ENCODE measurements around the gene VEGFB. TPM values are rescaled to one million over a fixed set of nuclear protein-coding genes. Genes with fewer than 3 reads are reported as not detected.

Gene VEGFB
- total RNA-seq, 2 donors from 2014 or later, result 58.9 to 78.4 TPM

DNA sequence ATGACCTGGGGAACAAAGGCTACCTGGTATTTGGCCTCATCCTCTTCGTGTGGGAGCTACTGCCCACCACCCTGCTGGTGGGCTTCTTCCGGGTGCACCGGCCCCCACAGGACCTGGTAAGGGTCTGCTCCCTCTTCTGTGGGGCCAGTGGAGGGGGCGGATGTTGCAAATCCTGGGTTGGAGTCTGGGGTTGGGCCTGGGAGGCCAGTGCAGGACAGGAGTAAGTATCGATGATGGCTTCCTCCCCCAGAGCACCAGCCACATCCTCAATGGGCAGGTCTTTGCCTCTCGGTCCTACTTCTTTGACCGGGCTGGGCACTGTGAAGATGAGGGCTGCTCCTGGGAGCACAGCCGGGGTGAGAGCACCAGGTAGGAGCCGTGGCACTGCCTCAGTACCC is 54.0 kb downstream of the VEGFB start:
- whole genome bisulfite sequencing, 2 experiments (ENCODE audit: insufficient coverage in 1 of 2, insufficient read length in 1 of 2), result 89 to 90% methylated on average over 3 to 9 of the region's 9 CpGs
- Histone ChIP-seq H3K27me3 (ENCODE audit: control insufficient read depth, insufficient read depth, low read length, poor library complexity, severe bottlenecking) (peaks cover 41% of the 10 kb centered on the region), H3K27ac (ENCODE audit: low read depth, low read length) (no peak overlapping the region), H3K9ac (ENCODE audit: extremely low read depth, low read length, poor library complexity, severe bottlenecking) (no peak overlapping the region), H3K4me3 (ENCODE audit: low read length) (no peak overlapping the region), H3K36me3 (ENCODE audit: control insufficient read depth, insufficient read depth, low read length) (no peaks in the 10 kb centered on the region), H3K9me3 (ENCODE audit: control insufficient read depth, low read length) (no peaks in the 10 kb centered on the region), H3K4me1 (ENCODE audit: control insufficient read depth, insufficient read depth, low read length) (no peaks in the 10 kb centered on the region)
- H3K27ac Mint-ChIP-seq, result no peak overlapping the region
- H3K36me3 Mint-ChIP-seq (ENCODE audit: low read depth), result peaks cover 5% of the 10 kb centered on the region
- H3K9me3 Mint-ChIP-seq, result no peaks in the 10 kb centered on the region
- no peak for DNase-seq
- no peak overlapping the region for H3K4me3 Mint-ChIP-seq
- TF ChIP-seq, protein P1, sequence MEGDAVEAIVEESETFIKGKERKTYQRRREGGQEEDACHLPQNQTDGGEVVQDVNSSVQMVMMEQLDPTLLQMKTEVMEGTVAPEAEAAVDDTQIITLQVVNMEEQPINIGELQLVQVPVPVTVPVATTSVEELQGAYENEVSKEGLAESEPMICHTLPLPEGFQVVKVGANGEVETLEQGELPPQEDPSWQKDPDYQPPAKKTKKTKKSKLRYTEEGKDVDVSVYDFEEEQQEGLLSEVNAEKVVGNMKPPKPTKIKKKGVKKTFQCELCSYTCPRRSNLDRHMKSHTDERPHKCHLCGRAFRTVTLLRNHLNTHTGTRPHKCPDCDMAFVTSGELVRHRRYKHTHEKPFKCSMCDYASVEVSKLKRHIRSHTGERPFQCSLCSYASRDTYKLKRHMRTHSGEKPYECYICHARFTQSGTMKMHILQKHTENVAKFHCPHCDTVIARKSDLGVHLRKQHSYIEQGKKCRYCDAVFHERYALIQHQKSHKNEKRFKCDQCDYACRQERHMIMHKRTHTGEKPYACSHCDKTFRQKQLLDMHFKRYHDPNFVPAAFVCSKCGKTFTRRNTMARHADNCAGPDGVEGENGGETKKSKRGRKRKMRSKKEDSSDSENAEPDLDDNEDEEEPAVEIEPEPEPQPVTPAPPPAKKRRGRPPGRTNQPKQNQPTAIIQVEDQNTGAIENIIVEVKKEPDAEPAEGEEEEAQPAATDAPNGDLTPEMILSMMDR (conservative IDR thresholded peaks at IDR 0.05), result no peak
- peaks cover 41% of the 10 kb centered on the region for H3K27me3 Mint-ChIP-seq (ENCODE audit: insufficient read depth)
- H3K4me1 Mint-ChIP-seq, result peaks cover 6% of the 10 kb centered on the region

Other genes with a start within 250 kb of the VEGFB start
- 10 to 100 TPM; 87.7 to 95.1 TPM for gene OTUB1, start 248.1 kb upstream of the VEGFB start, total RNA-seq
- gene FLRT1, start 198.7 kb upstream of the VEGFB start, total RNA-seq, result not detected
- gene MACROD1, start 68.5 kb upstream of the VEGFB start, total RNA-seq, result 10 to 100 TPM; 23.0 to 41.9 TPM
- gene STIP1, start 48.4 kb upstream of the VEGFB start, total RNA-seq, result 100 to 1,000 TPM; 230 to 257 TPM
- gene FERMT3, start 27.9 kb upstream of the VEGFB start, total RNA-seq, result 1 to 10 TPM; 4.2 to 5.3 TPM
- gene TRPT1, start 8.4 kb upstream of the VEGFB start, total RNA-seq, result 10 to 100 TPM; 45.6 to 60.4 TPM
- 10 to 100 TPM; 54.4 to 55.9 TPM for gene NUDT22, start 8.3 kb upstream of the VEGFB start, total RNA-seq
- gene DNAJC4, start 4.0 kb upstream of the VEGFB start, total RNA-seq, result 10 to 100 TPM; 20.3 to 22.9 TPM
- gene FKBP2, start 6.5 kb downstream of the VEGFB start, total RNA-seq, result 10 to 100 TPM; 44.6 to 53.7 TPM
- 100 to 1,000 TPM; 228 to 265 TPM for gene PPP1R14B, start 12.4 kb downstream of the VEGFB start, total RNA-seq
- gene PLCB3, start 16.9 kb downstream of the VEGFB start, total RNA-seq, result 10 to 100 TPM; 75.0 to 83.2 TPM
- 10 to 100 TPM; 42.3 to 48.2 TPM for gene BAD, start 50.1 kb downstream of the VEGFB start, total RNA-seq
- 10 to 100 TPM; 57.7 to 58.4 TPM for gene GPR137, start 51.3 kb downstream of the VEGFB start, total RNA-seq
- gene KCNK4, start 56.7 kb downstream of the VEGFB start, total RNA-seq, result not detected
- not detected for gene CATSPERZ, start 65.8 kb downstream of the VEGFB start, total RNA-seq
- gene ESRRA, start 70.9 kb downstream of the VEGFB start, total RNA-seq, result 10 to 100 TPM; 22.8 to 34.5 TPM
- gene TRMT112, start 83.0 kb downstream of the VEGFB start, total RNA-seq, result 100 to 1,000 TPM; 265 to 352 TPM
- gene PRDX5, start 83.5 kb downstream of the VEGFB start, total RNA-seq, result 100 to 1,000 TPM; 235 to 289 TPM
- gene CCDC88B, start 105.6 kb downstream of the VEGFB start, total RNA-seq, result 10 to 100 TPM; 14.2 to 15.2 TPM
- 10 to 100 TPM; 13.5 to 14.5 TPM for gene RPS6KA4, start 124.6 kb downstream of the VEGFB start, total RNA-seq

All from endodermal cell (in vitro differentiated cells).